GM21515 (cell line): ENCODE data around the gene TUFM.
"Not testable (repeated sequence)": the region's sequence is repeated elsewhere in the genome, so short reads cannot be mapped to it uniquely, and the experiment has no call there.

Experiments
- ATAC-seq: cut with Tn5 transposase; IDR thresholded peaks from one replicate; pipeline ENCODE4 v1.9.1; 2021; ENCODE audit not compliant: unreplicated experiment

TUFM gene

DNA sequence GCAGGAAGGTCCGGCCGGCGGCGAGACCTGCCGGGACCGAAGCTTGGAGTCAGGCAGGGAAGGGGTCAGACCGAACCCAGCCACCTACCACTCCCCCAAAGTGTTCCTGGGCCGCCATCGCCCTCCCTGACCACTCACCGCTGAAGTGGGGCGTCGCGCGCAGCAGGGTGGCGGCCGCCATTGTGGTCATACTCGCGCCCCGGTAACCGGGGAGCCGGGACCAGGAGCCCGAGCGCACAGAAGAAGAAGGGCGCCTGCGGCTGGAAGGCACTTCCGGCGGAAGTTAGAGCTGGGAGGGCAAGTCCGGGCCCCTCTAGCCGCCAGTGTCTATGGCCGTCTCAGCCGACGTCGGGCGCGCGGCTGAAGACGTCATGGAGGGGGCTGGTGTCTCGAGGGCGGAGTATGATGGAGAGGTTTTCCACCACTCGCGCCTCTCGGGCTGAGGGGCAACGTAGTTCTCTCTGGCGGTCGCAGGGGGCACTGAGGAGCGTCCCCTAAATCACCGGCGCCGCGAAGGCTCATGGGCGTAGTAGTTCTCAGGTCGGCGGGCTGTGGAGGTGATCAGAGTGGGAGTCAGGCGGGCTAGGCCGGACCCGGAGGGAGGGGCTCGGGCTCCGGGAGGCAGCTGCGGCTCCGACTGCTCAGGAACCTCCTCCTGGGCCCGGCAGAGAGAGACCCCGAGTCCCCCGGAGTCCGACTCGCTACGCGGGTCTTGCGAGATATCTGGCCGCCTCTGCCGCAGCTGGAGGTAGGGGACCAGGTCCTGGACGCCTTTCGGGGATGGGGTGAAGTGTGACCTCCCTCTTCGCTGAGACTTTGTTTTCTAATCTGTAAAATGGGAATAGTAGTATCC is at the start of gene TUFM:
Gene TUFM (minus strand): TSS at position 269 of the 853 bp plus-strand sequence. CDS start 79 bp downstream, at position 190.
- peak; percentile 84 for ATAC-seq

DNA sequence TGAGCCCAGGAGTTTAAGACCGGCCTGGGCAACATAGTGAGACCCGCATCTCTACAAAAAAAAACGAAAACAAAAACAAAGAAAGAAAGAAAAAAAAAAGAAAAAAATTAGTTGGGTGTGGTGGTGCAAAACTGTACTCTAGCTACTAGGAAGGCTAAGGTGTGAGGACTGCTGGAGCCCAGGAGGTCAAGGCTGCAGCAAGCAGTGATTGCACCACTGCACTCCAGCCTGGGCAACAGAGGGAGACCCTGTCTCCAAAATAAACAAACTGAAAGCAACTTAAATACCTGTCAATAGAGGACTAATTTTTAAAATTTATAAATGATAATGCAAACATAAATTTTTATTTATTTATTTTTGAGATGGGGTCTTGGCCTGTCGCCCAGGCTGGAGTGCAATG is 49.5 kb upstream of the TUFM start:
- no peak for ATAC-seq

DNA sequence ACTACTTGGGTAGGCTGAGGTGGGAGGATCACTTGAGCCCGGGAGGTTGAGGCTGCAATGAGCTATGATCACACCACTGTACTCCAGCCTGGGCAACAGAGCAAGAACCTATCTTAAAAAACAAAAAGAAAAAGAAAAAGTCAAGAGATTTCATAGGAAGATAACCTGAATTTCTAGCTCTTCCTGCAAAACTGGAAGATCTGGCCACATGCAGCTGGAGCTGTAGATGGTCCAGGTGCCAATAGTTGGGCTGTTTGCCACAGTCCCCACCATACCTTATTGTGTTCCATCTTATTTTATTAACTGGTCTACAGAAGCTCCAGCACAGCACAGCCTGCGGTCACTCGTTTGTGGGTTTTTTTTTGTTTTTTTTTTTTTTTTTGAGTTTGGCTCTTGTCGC is 47.1 kb upstream of the TUFM start:
- ATAC-seq, result no peak

DNA sequence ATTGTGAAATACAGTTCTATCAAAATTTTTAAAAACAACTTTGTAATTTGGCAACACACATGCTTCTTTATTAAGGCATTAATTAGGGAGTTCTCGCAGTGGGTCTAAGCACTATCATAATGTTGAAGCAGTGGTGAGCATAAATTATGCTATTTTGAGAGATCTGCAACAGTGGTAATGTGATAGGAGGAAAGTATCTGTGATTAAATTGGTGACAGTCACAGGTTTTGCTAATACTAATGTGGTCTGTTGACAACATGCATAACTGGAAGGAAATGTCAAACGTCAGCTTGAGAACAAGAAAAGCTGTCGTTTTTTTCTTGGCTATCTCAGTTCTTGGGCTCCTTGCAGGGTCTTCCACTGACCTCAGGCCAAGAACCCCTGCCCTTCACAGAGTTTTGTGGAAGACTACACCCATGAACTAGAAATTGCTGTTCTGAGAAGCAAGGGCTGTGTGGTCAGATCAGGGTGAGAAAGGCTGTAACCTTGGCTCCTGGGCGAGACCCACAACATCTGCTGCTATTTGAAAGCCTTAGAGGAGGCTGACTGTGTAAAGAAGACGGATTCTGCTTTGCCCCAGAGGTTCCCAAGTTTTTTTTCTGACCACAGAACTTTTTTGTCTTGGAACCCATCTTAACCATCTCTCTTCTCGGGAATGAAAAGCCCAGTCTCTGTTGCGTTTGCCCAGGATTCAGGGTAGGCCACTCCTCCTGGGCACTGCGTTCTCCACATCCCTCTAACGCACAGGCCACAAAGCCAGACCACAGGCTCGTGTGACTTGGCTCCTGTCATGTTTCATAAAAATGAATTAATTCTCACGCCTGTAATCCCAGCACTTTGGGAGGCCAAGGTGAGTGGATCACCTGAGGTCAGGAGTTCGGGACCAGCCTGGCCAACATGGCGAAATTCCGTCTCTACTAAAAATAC is 46.1 kb upstream of the TUFM start:
- no peak for ATAC-seq

DNA sequence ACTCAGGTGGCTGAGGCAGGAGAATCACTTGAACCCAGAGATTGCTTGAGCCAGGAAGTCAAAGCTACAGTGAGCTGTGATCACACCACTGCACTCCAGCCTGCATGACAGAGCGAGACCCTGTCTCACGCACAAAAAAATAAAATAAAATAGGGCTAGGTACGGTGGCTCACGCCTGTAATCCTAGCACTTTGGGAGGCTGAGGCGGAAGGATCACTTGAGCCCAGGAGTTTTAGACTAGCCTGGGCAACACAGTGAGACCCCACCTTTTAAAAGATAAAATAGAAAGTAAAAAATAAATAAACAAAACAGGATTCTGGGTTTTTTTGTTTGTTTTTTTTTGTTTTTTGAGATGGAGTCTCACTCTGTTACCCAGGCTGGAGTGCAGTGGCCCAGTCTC is 44.2 kb upstream of the TUFM start:
- not testable (repeated sequence) for ATAC-seq

DNA sequence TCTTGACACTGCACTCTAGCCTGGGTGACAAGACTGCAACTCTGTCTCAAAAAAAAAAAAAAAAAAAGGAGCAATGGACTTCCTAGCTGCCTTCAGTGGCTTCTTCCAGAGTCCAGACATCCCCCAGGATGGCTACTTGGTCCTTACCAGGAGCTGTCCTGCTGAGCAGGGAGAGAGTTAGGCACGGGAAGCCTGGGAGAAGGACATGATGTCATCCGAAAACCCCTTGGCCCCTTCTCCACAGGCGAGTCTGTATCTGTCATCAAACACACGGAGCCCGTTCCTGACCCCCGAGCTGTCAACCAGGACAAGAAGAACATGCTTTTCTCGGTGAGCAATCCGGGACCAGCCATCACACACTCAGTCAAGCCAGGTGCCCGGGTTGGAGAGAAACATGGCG is 40.8 kb upstream of the TUFM start:
- ATAC-seq, result no peak

DNA sequence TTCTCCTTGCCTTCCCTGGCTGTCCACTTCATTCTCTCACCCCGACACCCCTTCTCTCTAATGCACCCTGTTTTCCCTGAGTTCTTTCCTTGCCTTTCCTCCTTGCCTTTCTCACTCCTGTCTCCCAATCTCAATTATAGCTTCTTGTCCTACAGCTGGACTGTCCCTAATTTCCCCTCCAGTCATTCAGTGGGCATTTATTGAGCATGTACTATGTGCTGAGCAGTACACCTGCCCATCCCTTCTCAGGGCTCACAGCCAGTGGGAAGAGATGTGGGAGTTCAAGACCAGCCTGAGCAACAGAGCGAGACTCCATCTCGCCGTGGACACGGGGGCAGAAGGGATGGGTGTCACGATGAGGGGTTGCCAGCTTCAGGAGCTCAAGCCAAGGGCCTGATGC is 37.9 kb upstream of the TUFM start:
- ATAC-seq, result no peak

DNA sequence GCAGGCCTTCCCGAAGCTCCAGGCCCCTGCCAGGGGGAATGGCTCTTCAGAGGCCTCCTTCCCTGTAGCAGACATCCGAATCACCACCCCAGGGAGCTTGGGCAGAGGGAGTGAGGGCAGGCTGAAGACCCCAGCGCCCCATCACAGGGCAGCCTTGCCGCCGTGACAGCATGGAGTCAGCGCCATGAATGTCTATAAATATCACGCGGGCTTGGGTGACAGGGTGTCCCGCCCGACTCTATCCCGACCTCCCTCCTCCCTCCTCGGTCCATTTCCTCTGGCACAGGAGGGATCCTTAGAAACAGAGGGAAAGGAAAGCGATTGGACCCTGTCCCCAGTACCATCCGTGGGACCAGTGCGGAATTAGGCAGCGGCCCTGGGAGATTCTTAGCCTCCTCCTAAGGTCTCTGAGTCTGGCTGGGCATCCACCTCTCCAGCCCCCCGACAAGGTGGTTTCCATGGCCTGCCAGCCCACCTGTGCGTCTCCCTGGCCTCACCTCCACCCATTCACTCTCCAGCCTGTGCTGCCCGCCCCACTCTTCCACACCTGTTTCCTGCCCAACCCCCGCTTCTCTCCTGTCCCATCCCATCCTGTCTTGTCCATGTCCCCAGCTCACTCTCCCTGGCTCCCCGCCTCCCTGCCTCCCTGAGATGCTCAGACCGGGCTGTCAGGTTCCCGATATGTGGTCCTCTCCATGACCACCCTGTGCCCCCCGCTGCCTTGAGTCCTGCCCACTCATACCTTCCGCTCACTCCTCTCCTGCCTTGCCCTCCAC is 37.3 kb upstream of the TUFM start:
- ATAC-seq, result no peak

DNA sequence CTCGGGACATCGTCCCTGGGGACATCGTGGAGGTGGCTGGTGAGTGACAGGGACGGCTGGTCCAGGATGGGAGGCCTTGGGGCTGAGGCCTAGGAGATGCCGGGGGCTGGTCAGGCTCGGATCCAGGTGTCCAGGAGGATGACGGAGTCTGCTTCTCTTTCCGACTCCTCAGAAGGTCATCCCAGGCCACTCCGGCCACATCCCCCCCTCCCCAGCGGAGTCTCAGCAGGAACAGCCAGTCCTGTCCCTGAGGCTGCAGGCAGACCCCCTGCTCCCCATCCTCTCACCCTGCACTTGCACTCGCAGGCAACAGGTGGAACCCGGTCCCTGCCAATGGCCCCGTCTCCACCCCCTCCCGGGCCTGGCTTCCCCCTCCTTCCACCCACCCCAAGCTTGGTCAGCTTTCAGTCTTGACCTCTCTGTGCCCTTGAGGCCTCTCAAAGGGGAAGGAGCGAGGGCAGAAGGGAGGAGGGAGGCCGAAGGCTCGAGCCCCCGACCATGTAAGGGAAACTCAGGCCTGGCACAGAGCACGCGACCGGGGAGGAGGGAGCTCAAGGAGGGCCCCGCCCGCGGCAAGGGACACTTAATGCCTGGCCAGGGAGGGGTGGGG is 36.5 kb upstream of the TUFM start:
- no peak for ATAC-seq

DNA sequence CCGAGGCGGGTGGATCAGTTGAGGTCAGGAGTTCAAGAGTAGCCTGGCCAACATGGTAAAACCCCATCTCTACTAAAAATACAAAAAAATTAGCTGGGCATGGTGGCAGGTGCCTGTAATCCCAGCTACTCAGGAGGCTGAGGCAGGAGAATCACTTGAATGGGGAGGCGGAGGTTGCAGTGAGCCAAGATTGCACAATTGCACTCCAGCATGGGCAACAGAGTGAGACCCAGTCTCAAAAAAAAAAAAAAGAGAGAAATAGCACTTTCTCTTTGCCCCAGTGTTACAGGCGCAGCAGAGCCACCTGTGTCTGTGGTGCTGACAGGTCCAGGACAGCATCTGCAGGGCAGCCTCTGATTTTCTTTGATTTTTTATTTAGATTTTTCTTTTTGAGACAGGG is 35.4 kb upstream of the TUFM start:
- not testable (repeated sequence) for ATAC-seq

DNA sequence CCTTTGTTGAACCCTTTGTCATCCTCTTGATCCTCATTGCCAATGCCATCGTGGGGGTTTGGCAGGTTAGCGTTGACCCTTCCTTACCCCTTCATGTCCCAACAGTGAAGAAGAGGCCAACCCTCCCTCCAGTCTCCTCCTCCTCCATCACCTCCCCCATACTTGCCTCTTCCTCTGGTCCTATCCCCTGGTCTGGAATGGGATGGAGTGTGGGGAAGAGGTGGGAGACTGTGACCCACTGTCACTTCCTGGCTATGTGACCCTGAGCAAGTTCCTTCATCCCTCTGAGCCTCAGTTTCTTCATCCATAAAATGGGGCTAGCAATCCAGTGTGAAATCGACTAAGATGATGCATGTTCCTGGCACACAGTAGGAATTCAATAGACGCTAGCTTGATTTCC is 34.8 kb upstream of the TUFM start:
- no peak for ATAC-seq

DNA sequence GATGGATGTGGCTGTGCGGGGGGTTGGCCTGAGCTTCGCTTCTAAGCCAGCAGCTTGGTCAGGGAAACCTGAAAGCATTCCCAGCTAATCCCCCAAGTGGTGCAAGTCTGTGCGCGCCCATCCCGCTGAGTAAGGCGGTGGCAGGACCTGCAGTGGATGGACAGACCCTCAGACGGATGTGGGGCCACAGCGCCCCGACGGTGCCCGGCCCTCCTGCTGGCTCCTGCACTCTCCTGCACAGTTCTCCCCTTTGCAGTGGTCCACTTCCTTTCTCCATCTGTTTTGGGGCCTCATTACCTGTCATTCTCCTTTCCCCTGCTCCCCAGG is 34.4 kb upstream of the TUFM start:
- ATAC-seq, result no peak

DNA sequence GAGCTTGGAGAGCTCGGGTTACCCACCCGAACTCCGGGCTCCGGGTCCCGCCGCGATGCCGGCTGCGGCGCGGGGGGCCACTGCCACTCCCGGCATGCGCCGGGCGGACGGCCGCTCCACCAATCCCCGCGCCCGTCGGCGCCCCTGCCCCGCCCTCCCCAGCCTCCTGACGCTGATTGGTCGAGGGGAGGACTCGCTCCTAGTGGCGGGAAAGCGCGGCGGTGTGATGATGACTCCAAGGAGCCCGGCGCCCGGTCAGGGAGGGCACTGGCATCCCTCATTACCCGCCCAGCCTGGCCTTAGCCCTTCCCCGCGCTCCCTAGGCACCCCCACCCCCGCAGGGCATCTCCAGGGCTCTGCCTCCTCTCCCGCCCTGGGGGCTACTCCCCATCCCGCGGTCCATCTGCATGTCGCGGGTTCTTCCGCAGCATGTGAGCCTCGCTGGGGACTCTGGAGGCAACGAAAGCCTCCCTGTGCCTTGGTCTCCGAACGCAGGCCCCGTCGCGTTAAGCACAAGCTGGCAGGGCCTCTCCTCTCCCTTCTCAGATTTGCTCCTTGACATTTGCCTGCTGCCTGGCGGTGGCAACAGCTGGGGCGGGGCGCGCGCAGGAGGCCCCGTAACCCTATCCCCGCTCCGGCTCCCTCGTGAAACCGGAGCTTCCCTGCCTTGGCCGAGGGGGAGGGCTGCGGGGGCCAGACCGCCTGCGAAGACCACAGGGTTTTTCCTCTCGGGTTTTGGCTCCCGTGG is 33.9 kb upstream of the TUFM start:
- peak; percentile 74 for ATAC-seq

DNA sequence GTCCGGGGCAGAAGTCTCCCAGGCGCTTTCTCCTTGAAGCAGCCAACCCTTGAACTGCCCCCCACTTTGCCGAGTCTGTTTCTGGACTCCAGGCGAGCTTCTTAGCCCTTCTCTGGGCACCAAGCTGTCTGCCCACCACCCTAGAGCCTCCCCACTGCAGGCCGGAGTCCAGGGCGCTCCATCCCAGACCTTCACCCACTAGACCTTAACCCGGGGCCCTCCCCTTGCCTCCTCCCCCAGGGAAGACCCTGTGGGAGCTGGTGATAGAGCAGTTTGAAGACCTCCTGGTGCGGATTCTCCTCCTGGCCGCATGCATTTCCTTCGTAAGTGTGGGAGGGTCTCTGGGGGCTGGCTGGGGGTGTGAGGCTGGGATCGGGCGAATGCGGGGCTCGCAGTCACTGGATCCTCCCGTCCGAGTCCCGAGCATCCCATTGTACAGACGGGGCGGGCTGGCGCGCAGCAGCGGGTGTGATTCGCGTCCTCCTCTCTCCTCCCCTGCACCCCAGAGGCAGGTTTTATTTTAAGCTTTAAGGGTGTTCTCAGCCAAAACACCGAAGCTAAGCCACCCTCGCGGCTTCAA is 33.2 kb upstream of the TUFM start:
- ATAC-seq, result peak; percentile 19

DNA sequence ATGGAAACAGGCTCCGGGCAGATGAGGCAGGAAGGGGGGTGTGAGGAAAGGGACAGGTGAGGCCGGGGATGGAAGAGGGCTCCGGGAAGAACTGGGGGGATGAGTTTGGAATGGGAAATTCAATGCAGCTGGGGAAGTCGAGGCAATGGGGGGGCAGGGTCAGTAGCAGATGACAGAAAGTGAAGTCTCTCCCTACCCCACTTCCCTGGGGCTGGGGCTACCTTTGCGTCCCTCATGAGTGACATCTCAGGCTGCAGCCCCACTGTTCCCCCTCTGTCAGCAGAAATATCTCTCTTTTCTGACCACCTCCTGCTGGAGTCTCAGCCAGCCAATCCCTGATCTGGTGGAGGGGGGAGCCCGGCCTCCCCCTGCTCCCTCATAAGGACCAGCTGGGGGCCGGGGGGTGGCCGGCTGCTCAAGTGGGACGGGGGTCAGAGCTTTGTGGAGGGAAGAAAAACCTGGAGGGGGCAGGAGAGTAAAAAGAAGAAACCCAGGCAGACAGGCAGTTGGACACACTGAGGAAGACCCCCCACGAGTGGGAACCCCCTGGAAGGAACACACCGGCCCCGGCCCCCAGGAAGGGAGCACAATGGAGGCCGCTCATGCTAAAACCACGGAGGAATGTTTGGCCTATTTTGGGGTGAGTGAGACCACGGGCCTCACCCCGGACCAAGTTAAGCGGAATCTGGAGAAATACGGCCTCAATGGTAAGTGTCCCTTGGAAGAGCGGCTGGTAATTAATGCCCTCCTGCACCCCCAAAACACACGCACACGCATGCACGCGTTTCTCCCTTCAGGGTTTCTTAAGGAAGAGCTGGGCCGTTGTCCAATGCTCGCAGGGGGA is 32.2 kb upstream of the TUFM start, which contains the start of gene ATP2A1:
Gene ATP2A1 (plus strand): TSS at position 406 of the 844 bp plus-strand sequence. CDS start 184 bp downstream, at position 590.
- ATAC-seq, result no peak

DNA sequence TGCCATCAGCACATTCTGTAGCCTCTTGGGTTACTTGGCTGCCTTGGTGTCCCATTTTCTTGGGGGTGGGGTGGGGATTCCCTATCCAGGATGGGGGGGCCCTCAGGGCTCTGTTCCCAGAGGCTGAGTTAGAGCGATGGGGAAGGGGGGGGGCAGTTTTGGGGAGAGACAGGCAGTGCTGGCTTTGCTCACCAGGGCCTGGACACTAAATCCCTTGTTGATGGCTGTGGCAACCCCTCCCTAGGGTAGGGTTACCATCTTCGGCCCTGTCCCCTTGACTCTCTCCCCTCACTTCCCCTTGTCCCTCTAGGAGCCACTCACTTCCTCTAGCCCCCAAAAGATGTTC is 31.5 kb upstream of the TUFM start:
- no peak for ATAC-seq

DNA sequence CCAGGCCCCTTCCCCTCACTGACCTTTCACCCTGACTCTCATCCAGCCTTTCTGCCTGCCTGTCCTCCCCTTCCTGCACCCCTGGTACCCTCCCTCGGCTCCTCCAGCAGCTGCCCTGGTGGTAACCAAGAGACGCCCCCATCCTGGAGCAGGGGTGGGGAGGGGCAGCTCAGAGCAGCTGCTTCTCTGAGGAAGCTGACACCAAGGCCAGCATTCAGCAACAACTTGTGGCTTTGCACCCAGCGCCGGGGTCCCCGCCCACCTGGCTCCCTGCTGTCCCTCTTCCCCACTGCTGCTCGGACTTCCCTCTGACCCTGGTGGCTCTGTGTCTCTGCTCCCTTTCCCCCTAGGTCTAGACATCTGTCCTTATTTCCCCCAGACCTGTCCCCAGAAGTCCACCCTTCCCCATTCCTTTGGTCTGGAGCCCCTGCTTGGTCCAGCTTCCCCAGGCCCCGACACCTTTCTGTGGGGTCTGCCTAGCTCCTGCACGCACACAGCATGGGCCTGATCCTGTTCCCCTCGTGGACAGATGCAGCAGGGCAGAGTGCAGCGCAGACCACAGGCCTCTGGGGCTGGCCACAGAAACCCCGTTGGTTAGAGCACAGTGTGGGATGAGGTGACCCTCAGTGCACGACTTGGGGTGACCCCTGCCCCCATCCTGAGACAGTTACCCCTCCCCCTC is 31.0 kb upstream of the TUFM start:
- ATAC-seq, result no peak

DNA sequence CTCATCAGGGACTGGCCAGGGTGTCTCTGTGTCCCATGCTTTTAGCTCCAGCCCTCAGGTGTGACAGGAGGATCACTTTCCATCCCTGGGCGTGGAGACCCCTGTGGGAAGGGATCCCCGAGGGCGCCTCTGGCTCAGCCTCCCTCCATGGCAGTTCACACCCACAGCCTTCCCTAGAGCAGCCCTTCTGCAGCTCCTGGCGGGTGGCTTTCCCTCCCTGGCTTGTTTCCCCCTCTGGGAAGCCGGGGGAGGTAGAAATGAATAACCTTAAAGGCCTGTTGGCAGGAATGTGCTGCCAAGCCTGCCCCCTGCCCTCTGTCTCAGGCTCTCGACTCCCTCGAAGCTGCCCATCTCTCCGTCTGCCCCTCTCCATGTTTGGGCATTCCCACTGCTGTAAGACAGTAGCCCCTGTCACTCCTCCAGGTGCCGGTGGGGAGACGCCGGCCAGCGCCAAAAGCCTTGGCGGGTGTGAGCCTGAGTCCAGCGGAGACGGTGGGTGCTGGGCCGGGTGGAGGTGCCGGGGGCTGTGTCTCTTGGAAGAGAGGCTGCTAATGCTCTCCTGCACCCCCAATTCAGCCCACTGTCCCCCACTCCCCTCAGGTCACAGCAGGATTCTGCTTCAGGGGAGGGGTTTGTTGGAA is 30.0 kb upstream of the TUFM start:
- ATAC-seq, result no peak
